Heart left ventricle (tissue), 16 donors: ENCODE results near the gene CDK3. TPM values are rescaled to one million over a fixed set of nuclear protein-coding genes. Genes with fewer than 3 reads are reported as not detected.

ENCODE experiments used
- ATAC-seq, 4 donors: fragments of 200-7000 bp; cut with Tn5 transposase; one replicate each; pipeline ENCODE4 v1.9.1; 2020 to 2022; ENCODE audit warnings: moderate library complexity in 4 of 4, mild to moderate bottlenecking in 3 of 4, moderate number of reproducible peaks in 1 of 4
- DNase-seq, 5 donors: peaks; one replicate each; pipeline ENCODE4 v3.0.0-alpha.2; 2020
- H3K27ac ChIP-seq, 12 donors: fragments of 200-600 bp; sonication (generic) in 4 of 12; one replicate each; pipeline versions ENCODE4 v1.5.0 to v1.8.0; 2016 to 2022; ENCODE audit warnings: mild to moderate bottlenecking in 2 of 12
- H3K27me3 ChIP-seq, 9 donors: fragments of 200-600 bp; sonication (generic) in 2 of 9; one replicate each; pipeline versions ENCODE4 v1.5.1 to v1.8.0; 2016 to 2022; ENCODE audit warnings: mild to moderate bottlenecking in 3 of 9
- H3K36me3 ChIP-seq, 9 donors: fragments of 200-600 bp; sonication (generic) in 2 of 9; one replicate each; pipeline versions ENCODE4 v1.5.0 to v1.8.0; 2018 to 2022; ENCODE audit warnings: mild to moderate bottlenecking in 2 of 9
- H3K4me1 ChIP-seq, 12 donors: fragments of 200-600 bp; sonication (generic) in 4 of 12; one replicate each; pipeline versions ENCODE4 v1.5.0 to v1.8.0; 2016 to 2022; ENCODE audit warnings: mild to moderate bottlenecking in 3 of 12
- H3K4me3 ChIP-seq, 12 donors: fragments of 200-600 bp; sonication (generic) in 4 of 12; one replicate each; pipeline versions ENCODE4 v1.5.0 to v1.8.0; 2017 to 2022; ENCODE audit warnings: mild to moderate bottlenecking in 9 of 12, moderate library complexity in 4 of 12
- H3K9me3 ChIP-seq, 12 donors: fragments of 200-600 bp; sonication (generic) in 4 of 12; one replicate each; pipeline versions ENCODE4 v1.5.0 to v1.8.0; 2016 to 2022; ENCODE audit warnings: mild to moderate bottlenecking in 1 of 12
- CTCF ChIP-seq, 12 donors: fragments of 200-600 bp; sonication (generic) in 4 of 12; IDR thresholded peaks; one replicate each; pipeline versions ENCODE4 v1.5.0 to v1.8.0; 2018 to 2022; ENCODE audit warnings: antibody characterized with exemption in 12 of 12, mild to moderate bottlenecking in 5 of 12
- POLR2A ChIP-seq, 2 donors: fragments of 450-650 bp; IDR thresholded peaks; one replicate each; pipeline ENCODE4 v1.6.1; 2017; ENCODE audit warnings: antibody characterized with exemption in 2 of 2, mild to moderate bottlenecking in 2 of 2, moderate library complexity in 2 of 2
- WGBS, 4 donors: extraction: QIAGEN DNeasy Blood & Tissue Kit in 2 of 4; methylation state at CpG; one replicate each; pipeline versions ENCODE4 v1.1.5 to v1.1.7; 2013 to 2018; 5-methylcytosine and 5-hydroxymethylcytosine counted together
- intact Hi-C, 10 donors: fragments of 100-400 bp; cut with DNase I; formaldehyde crosslinking; loops; one replicate each; pipeline versions ENCODE4 v1.11.1 to v1.14.2; 2022
- long read RNA-seq, 3 donors: library from polyadenylated mRNA; unstranded; transcript quantifications; one replicate each; pipeline ENCODE4 v2.0.0, GENCODE V29; 2020 to 2021
- polyA plus RNA-seq, 2 donors: library from polyadenylated mRNA; stranded (reverse); fragments of 200-250 nt; gene quantifications; one replicate each; pipeline ENCODE4 v1.2.3, GENCODE V29; 2013
- total RNA-seq, 9 donors: library from RNA; depleted of rRNA in 2 of 9; stranded (reverse); fragments of >200 nt in 2 of 9; fragmentation: NEBNext Ultra II Directional in 3 of 9; extraction: Animal tissue kit (Norgen Biotek cat#: 25700) in 3 of 9; gene quantifications; one replicate each; pipeline versions ENCODE4 v1.1.0 to v1.2.4, GENCODE V29; 2016 to 2023
- donor health status: ischemic (EF 13 %, LVEDD 7.1; RV severe dilation, severe dysfunction).
- donor health status: healthy with polysubstance abuse.
- donor health status: DM: no; HTN: yes; CAD: no.
- donor health status: DM: no; HTN: no; CAD: no.
- donor health status: ischemic (EF 25% LVEDD 6.9; RV normal size, moderate dysfunction).
- donor health status: ischemic (EF 25% LVEDD 5.7; RV mildly dilated, moderate dysfunction).
- donor health status: healthy.
- donor health status: DM: yes; HTN: yes; CAD: no.
- donor health status: ischemic (EF 35%, LVEDD 5.7; RV mildly dilated, moderate dysfunction).
- donor health status: nonischemic (EF 11% LVEDD 7.7; RV severe dilation, severe dysfunction).
- donor health status: DM: yes; HTN: yes; CAD: no.
- donor health status: PGD.
- donor health status: ischemic (EF 29% LVEDD 5.4; RV normal size, mild dysfunction).
- donor health status: nonischemic (EF 23%, LVEDD 6.1; RV moderate dilation, normal function).

The CDK3 gene
- total RNA-seq: 1 to 10 TPM in 6 of 9 donors, under 1 TPM in 1, not detected in 2; 0.46 to 3.1 (median 1.5) TPM
- 1 to 10 TPM; 1.6 to 3.6 TPM for polyA plus RNA-seq
- long read RNA-seq, donor 1, partial matches to known transcripts: 0 of 2 reads
- long read RNA-seq, donor 1, other reads (novel, unspliced or antisense): 2 of 2 reads
- long read RNA-seq, donor 2: 0 reads
- long read RNA-seq, donor 3: 0 reads

GRCh38 chr17:76000755-76001521 is at the start of gene CDK3:
TSS of gene CDK3 (plus strand) at chr17:76000855. CDS start at chr17:76001426, 571 bp downstream.
- Histone ChIP-seq H3K9me3 (no peaks in the 10 kb centered on the region), H3K27me3 (no peaks in the 10 kb centered on the region), H3K27ac (no peak within 1 kb of the TSS), H3K36me3 (peaks cover 0 to 20% (median 0%) of the 10 kb centered on the region in 9 donors), H3K4me3 (no peak within 1 kb of the TSS), H3K4me1 (peaks cover 0 to 22% (median 5%) of the 10 kb centered on the region in 12 donors)
- ATAC-seq (no peak), DNase-seq (peak in 2 of 5 donors; percentile 22 to 61)
- intact Hi-C loops: no loop called here
- TF ChIP-seq CTCF (IDR thresholded peaks at IDR 0.05) (peak in 4 of 12 donors; percentile 14 to 23 (median 22)), POLR2A (IDR thresholded peaks at IDR 0.05) (no peak)
- 92 to 97% (median 93%) methylated on average over 10 to 21 of the region's 21 CpGs for WGBS, 4 donors

- no peak overlapping the region for H3K27ac ChIP-seq
- H3K27me3 ChIP-seq: no peaks in the 10 kb centered on the region
- H3K4me1 ChIP-seq: no peaks in the 10 kb centered on the region
- H3K4me3 ChIP-seq: no peak overlapping the region
- ATAC-seq (no peak), DNase-seq (no peak)
- H3K36me3 ChIP-seq: peaks cover 4 to 100% (median 98%) of the 10 kb centered on the region in 9 donors
- intact Hi-C loops: no loop called here
- WGBS, 4 donors: 88 to 91% (median 88%) methylated on average over 8 of the region's 8 CpGs
- no peaks in the 10 kb centered on the region for H3K9me3 ChIP-seq
- TF ChIP-seq POLR2A (IDR thresholded peaks at IDR 0.05) (no peak), CTCF (IDR thresholded peaks at IDR 0.05) (no peak)
These were observed 49.6 kb upstream of the CDK3 start for GRCh38 chr17:75950855-75951554.

- Histone ChIP-seq H3K36me3 (peaks cover 0 to 63% (median 32%) of the 10 kb centered on the region in 9 donors), H3K27me3 (no peaks in the 10 kb centered on the region), H3K27ac (no peak overlapping the region), H3K4me1 (peaks cover 0 to 21% (median 10%) of the 10 kb centered on the region in 12 donors), H3K4me3 (no peak overlapping the region), H3K9me3 (no peaks in the 10 kb centered on the region)
- intact Hi-C loops: no loop called here
- ATAC-seq: peak in 2 of 4 donors; percentile 37 to 47
- DNase-seq: no peak
- 53 to 58% (median 56%) methylated on average over 8 of the region's 8 CpGs for WGBS, 4 donors
- TF ChIP-seq POLR2A (IDR thresholded peaks at IDR 0.05) (no peak), CTCF (IDR thresholded peaks at IDR 0.05) (no peak)
These were observed 41.4 kb upstream of the CDK3 start for GRCh38 chr17:75959051-75959838.
